K562 (cell line): ENCODE results near the gene TBC1D16. TPM values are rescaled to one million over a fixed set of nuclear protein-coding genes. Genes with fewer than 3 reads are reported as not detected.

Experiments
- LARP7 ChIP-seq: fragments of 450-650 bp; IDR thresholded peaks from 2 replicates; pipeline ENCODE4 v1.6.1; 2016
- NFXL1 ChIP-seq: fragments of 450-650 bp; formaldehyde crosslinking; IDR thresholded peaks from 2 replicates; pipeline ENCODE4 v1.4.0; 2021; ENCODE audit warnings: mild to moderate bottlenecking
- RCOR1 ChIP-seq, 2 experiments: IDR thresholded peaks; 2 replicates each; pipeline ENCODE4 v1.6.1; 2012; ENCODE audit warnings: low read depth in 2 of 2, low read length in 2 of 2, borderline replicate concordance in 1 of 2, improper control_type of control experiment in 1 of 2
- TAF7 ChIP-seq: fragments of 450-650 bp; IDR thresholded peaks from 2 replicates; pipeline ENCODE4 v1.6.1; 2016; ENCODE audit warnings: missing genetic modification characterization, missing compliant biosample characterization
- ZNF274 ChIP-seq: IDR thresholded peaks from 2 replicates; pipeline ENCODE4 v1.6.1; 2011; ENCODE audit warnings: low read depth, mild to moderate bottlenecking, low read length, moderate library complexity, borderline replicate concordance
- ZNF324 ChIP-seq: fragments of 250-450 bp; sonication (Bioruptor Pico); IDR thresholded peaks from 2 replicates; pipeline ENCODE4 v1.4.0; 2020; ENCODE audit warnings: mild to moderate bottlenecking
- ZNF586 ChIP-seq: fragments of 450-650 bp; formaldehyde crosslinking; conservative IDR thresholded peaks from 2 replicates; pipeline ENCODE4 v1.4.0; 2020; ENCODE audit warnings: mild to moderate bottlenecking, moderate library complexity
- polyA plus RNA-seq, 8 experiments: library from polyadenylated mRNA; depleted of rRNA in 4 of 8; stranded (reverse) in 5 of 8; unstranded in 3 of 8; fragments of >200 nt; fragmentation: Nextera tagmentation in 2 of 8; fragmentation: Illumina TruSeq in 1 of 8; extraction: Ambion mirVana in 2 of 8; extraction: Trizol in 1 of 8; gene quantifications; 2 replicates each; pipeline versions ENCODE4 v1.2.1 to v1.2.3, GENCODE V29; 2011 to 2014; ENCODE audit warnings: inconsistent platforms in 1 of 8, missing spikeins in 1 of 8
- total RNA-seq, 7 experiments: library from RNA; depleted of rRNA in 6 of 7; stranded (reverse); fragments of >200 nt in 6 of 7; fragmentation: Illumina TruSeq in 2 of 7; extraction: Trizol in 2 of 7; gene quantifications; 2 replicates each; pipeline versions ENCODE4 v1.2.1 to v1.2.3, GENCODE V29; 2011 to 2021; ENCODE audit warnings: low replicate concordance in 1 of 7
- TF ChIP-seq, protein P1 (sequence below): sonication (generic); IDR thresholded peaks from 2 replicates; pipeline ENCODE4 v1.6.1; 2016
- TF ChIP-seq, protein P2 (sequence below): IDR thresholded peaks from 2 replicates; pipeline ENCODE4 v1.6.1; 2011; ENCODE audit warnings: borderline replicate concordance, low read depth, mild to moderate bottlenecking, moderate library complexity, low read length; ENCODE audit not compliant: insufficient read depth, poor library complexity, severe bottlenecking

Gene TBC1D16
- total and polyA plus RNA-seq, 9 of the 15 experiments (the other 6 are each of a cell fraction or from before 2014, with no cell fraction given), result 0.01 to 0.20 (median 0.03) TPM; not detected in 1

DNA sequence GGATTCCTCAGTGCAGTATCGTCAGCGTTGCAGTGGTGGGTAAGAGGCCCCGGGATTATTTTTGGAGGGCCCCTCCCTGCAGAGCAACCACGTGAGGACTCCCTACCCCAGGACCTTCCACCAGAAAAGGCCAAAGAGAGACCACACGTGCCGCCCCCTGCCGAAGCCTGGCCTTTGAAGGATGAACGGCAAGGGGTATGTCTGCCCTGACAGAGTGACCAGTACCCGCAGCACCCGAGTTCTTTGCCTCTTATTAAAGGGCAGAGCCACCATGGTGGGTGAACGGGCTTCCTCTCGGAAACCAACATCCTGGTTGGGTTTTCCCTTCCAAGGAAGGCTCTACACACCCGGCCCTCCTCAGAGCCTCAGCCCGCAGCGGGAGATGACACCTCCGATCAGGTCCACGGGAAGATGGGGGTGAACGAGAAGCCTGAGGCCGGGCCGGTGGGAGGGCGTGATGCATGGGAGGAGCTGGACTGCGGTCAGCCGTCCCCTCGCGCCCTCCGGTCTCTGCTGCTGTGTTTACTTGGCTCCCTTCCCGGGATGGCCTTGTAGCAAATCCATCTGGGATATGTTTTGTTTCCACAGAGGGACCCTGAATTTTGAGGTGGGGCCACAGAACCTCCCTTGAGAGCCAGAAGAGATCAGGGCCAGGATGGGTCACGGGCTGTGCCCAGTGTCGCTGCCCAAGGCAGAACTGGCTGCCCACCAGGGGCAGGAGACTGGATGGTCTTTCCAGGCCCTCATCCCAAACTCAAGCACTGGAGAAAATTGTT lies 49.1 kb downstream of the TBC1D16 start (continued):
- TF ChIP-seq ZNF324, result no peak
- TF ChIP-seq, protein P1, sequence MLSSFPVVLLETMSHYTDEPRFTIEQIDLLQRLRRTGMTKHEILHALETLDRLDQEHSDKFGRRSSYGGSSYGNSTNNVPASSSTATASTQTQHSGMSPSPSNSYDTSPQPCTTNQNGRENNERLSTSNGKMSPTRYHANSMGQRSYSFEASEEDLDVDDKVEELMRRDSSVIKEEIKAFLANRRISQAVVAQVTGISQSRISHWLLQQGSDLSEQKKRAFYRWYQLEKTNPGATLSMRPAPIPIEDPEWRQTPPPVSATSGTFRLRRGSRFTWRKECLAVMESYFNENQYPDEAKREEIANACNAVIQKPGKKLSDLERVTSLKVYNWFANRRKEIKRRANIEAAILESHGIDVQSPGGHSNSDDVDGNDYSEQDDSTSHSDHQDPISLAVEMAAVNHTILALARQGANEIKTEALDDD, result no peak
- TF ChIP-seq, protein P2, sequence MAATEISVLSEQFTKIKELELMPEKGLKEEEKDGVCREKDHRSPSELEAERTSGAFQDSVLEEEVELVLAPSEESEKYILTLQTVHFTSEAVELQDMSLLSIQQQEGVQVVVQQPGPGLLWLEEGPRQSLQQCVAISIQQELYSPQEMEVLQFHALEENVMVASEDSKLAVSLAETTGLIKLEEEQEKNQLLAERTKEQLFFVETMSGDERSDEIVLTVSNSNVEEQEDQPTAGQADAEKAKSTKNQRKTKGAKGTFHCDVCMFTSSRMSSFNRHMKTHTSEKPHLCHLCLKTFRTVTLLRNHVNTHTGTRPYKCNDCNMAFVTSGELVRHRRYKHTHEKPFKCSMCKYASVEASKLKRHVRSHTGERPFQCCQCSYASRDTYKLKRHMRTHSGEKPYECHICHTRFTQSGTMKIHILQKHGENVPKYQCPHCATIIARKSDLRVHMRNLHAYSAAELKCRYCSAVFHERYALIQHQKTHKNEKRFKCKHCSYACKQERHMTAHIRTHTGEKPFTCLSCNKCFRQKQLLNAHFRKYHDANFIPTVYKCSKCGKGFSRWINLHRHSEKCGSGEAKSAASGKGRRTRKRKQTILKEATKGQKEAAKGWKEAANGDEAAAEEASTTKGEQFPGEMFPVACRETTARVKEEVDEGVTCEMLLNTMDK, result no peak
- TF ChIP-seq NFXL1 (CRISPR knock-in tag), result no peak
- no peak for TF ChIP-seq LARP7
- TF ChIP-seq ZNF274, result no peak
- TF ChIP-seq ZNF586 (CRISPR knock-in tag), result no peak
- no peak for TF ChIP-seq TAF7 (tag)
- TF ChIP-seq RCOR1 (IDR thresholded peaks at IDR 0.05; ENCODE audit: borderline replicate concordance in 1 of 2, low read depth in 2 of 2, low read length in 2 of 2), result no peak
